MM.1S (cell line): ENCODE measurements around the gene SP3.
A peak's percentile ranks its signal among the peaks of the same experiment; 100 is the strongest.

Source experiments
- DNase-seq: peaks from one replicate; pipeline ENCODE4 v3.0.0-alpha.2; 2015
- H2AFZ ChIP-seq: fragments of 300-600 bp; sonication (generic); 2 replicates; pipeline ENCODE4 v1.6.0; 2016; ENCODE audit warnings: antibody characterized with exemption, low read length
- H3F3A ChIP-seq: fragments of 300-600 bp; sonication (generic); 2 replicates; pipeline ENCODE4 v1.6.1; 2016; ENCODE audit warnings: mild to moderate bottlenecking, antibody characterized with exemption, low read length, moderate library complexity, mixed read lengths; ENCODE audit not compliant: insufficient read depth
- H3K27ac ChIP-seq: fragments of 300-600 bp; sonication (generic); 2 replicates; pipeline ENCODE4 v1.5.1; 2016; ENCODE audit warnings: mild to moderate bottlenecking, low read length
- H3K27me3 ChIP-seq: fragments of 300-600 bp; sonication (generic); replicated peaks from 2 replicates; pipeline ENCODE4 v1.6.0; 2016; ENCODE audit warnings: low read length; ENCODE audit not compliant: insufficient read depth
- H3K36me3 ChIP-seq: fragments of 300-600 bp; sonication (generic); replicated peaks from 2 replicates; pipeline ENCODE4 v1.6.1; 2016; ENCODE audit warnings: mild to moderate bottlenecking, low read length, mixed read lengths; ENCODE audit not compliant: insufficient read depth
- H3K4me1 ChIP-seq: fragments of 300-600 bp; sonication (generic); 2 replicates; pipeline ENCODE4 v1.6.1; 2016; ENCODE audit warnings: low read length, mixed read lengths
- H3K4me2 ChIP-seq: fragments of 300-600 bp; sonication (generic); 2 replicates; pipeline ENCODE4 v1.6.0; 2016; ENCODE audit warnings: low read depth, low read length
- H3K4me3 ChIP-seq: fragments of 300-600 bp; sonication (generic); 2 replicates; pipeline ENCODE4 v1.5.1; 2016; ENCODE audit warnings: low read length, mixed read lengths
- H3K79me2 ChIP-seq: fragments of 300-600 bp; sonication (generic); 2 replicates; pipeline ENCODE4 v1.6.1; 2016; ENCODE audit warnings: mixed run types, low read length, mixed read lengths
- H3K9ac ChIP-seq: fragments of 300-600 bp; sonication (generic); 2 replicates; pipeline ENCODE4 v1.6.1; 2016; ENCODE audit warnings: low read length, mixed read lengths
- H3K9me2 ChIP-seq: fragments of 300-600 bp; sonication (generic); replicated peaks from 2 replicates; pipeline ENCODE4 v1.6.1; 2016; ENCODE audit warnings: mild to moderate bottlenecking, low read length, mixed read lengths; ENCODE audit not compliant: insufficient read depth
- H3K9me3 ChIP-seq: fragments of 300-600 bp; sonication (generic); replicated peaks from 2 replicates; pipeline ENCODE4 v1.6.1; 2016; ENCODE audit warnings: mild to moderate bottlenecking, low read length, mixed read lengths; ENCODE audit not compliant: insufficient read depth
- H4K20me1 ChIP-seq: fragments of 300-600 bp; sonication (generic); 2 replicates; pipeline ENCODE4 v1.6.1; 2016; ENCODE audit warnings: mild to moderate bottlenecking, low read length, moderate library complexity, mixed read lengths; ENCODE audit not compliant: insufficient read depth
- CTCF ChIP-seq: fragments of 300-600 bp; sonication (generic); IDR thresholded peaks from 2 replicates; pipeline ENCODE4 v1.5.1; 2016; ENCODE audit warnings: antibody characterized with exemption, low read length, mixed read lengths
- EZH2 ChIP-seq: fragments of 300-600 bp; sonication (generic); optimal IDR thresholded peaks from 2 replicates; pipeline ENCODE3; 2017; ENCODE audit warnings: low read depth, mild to moderate bottlenecking, antibody characterized with exemption, low read length, mixed read lengths
- EZH2phosphoT487 ChIP-seq: fragments of 300-600 bp; sonication (generic); IDR thresholded peaks from 2 replicates; pipeline ENCODE4 v1.6.1; 2018; ENCODE audit warnings: antibody characterized with exemption, low read length

The SP3 gene

GRCh38 chr2:173964565-173965371 lies 405 bp downstream of the SP3 start:
- DNase-seq, result peak; percentile 84
- H4K20me1 ChIP-seq, result peaks cover 13% of the 10 kb centered on the region; the same call in 1 of the 2 replicates
- H3K36me3 ChIP-seq, result no peaks in the 10 kb centered on the region
- peak overlapping the region; percentile 100 for H3K9ac ChIP-seq
- peak overlapping the region; percentile 55; the same call in 1 of the 2 replicates for H3K4me2 ChIP-seq
- peaks cover 25% of the 10 kb centered on the region for H3F3A ChIP-seq
- H2AFZ ChIP-seq, result peak overlapping the region; percentile 63
- TF ChIP-seq EZH2 (no peak), CTCF (no peak), EZH2phosphoT487 (no peak)
- H3K4me3 ChIP-seq, result peak overlapping the region; percentile 99
- no peaks in the 10 kb centered on the region for H3K9me2 ChIP-seq
- no peaks in the 10 kb centered on the region for H3K9me3 ChIP-seq
- H3K27me3 ChIP-seq, result no peaks in the 10 kb centered on the region
- peak overlapping the region; percentile 99 for H3K27ac ChIP-seq
- H3K4me1 ChIP-seq, result peaks cover 15% of the 10 kb centered on the region
- peaks cover 49% of the 10 kb centered on the region for H3K79me2 ChIP-seq

- Histone ChIP-seq H4K20me1 (peaks cover 20% of the 10 kb centered on the region), H3K4me1 (peaks cover 15% of the 10 kb centered on the region), H3F3A (peaks cover 25% of the 10 kb centered on the region), H3K9ac (peak overlapping the region; percentile 92), H3K36me3 (no peaks in the 10 kb centered on the region), H3K27ac (peak overlapping the region; percentile 99; the same call in 1 of the 2 replicates), H3K4me2 (no peak overlapping the region), H3K79me2 (peaks cover 56% of the 10 kb centered on the region), H3K9me3 (no peaks in the 10 kb centered on the region), H2AFZ (no peak overlapping the region), H3K4me3 (peak overlapping the region; percentile 76; the same call in 1 of the 2 replicates), H3K27me3 (no peaks in the 10 kb centered on the region), H3K9me2 (no peaks in the 10 kb centered on the region)
- DNase-seq, result peak; percentile 92
- TF ChIP-seq EZH2phosphoT487, result no peak
- no peak for TF ChIP-seq CTCF
- no peak for TF ChIP-seq EZH2
Measured at GRCh38 chr2:173963817-173964564, 1.2 kb downstream of the SP3 start.

- peaks cover 25% of the 10 kb centered on the region for H3F3A ChIP-seq
- H2AFZ ChIP-seq, result no peak overlapping the region
- H3K4me3 ChIP-seq, result peak overlapping the region; percentile 76
- H3K27me3 ChIP-seq, result no peaks in the 10 kb centered on the region
- no peaks in the 10 kb centered on the region for H3K9me3 ChIP-seq
- peaks cover 3% of the 10 kb centered on the region; the same call in 1 of the 2 replicates for H3K36me3 ChIP-seq
- peaks cover 63% of the 10 kb centered on the region for H3K79me2 ChIP-seq
- TF ChIP-seq CTCF, result peak; percentile 34
- no peak for TF ChIP-seq EZH2phosphoT487
- TF ChIP-seq EZH2, result no peak
- peaks cover 15% of the 10 kb centered on the region for H3K4me1 ChIP-seq
- H3K9ac ChIP-seq, result peak overlapping the region; percentile 92
- peak overlapping the region; percentile 74 for H3K4me2 ChIP-seq
- no peaks in the 10 kb centered on the region for H3K9me2 ChIP-seq
- DNase-seq, result peak; percentile 76
- peaks cover 27% of the 10 kb centered on the region for H4K20me1 ChIP-seq
- H3K27ac ChIP-seq, result peak overlapping the region; percentile 99
Measured at GRCh38 chr2:173963323-173963816, 1.8 kb downstream of the SP3 start.
